K562 (cell line): ENCODE data around the gene YPEL5.

Experiments
- ADNP ChIP-seq: fragments of 200-800 bp; sonication (Bioruptor generic); IDR thresholded peaks from 2 replicates; pipeline ENCODE4 v1.6.1; 2016; ENCODE audit warnings: missing genetic modification characterization, missing compliant biosample characterization
- NRF1 ChIP-seq, 2 experiments: fragments of 450-650 bp; IDR thresholded peaks in 1 of 2; conservative IDR thresholded peaks in 1 of 2; 2 replicates each; pipeline ENCODE4 v1.6.1; 2014; ENCODE audit warnings: mild to moderate bottlenecking in 2 of 2
- TEAD1 ChIP-seq, 2 experiments: fragments of 450-650 bp in 1 of 2; sonication (generic) in 1 of 2; formaldehyde crosslinking; IDR thresholded peaks; 2 replicates each; pipeline versions ENCODE4 v1.4.0 to v1.8.0; 2020 to 2022; ENCODE audit warnings: mild to moderate bottlenecking in 2 of 2, missing genetic modification reagents in 1 of 2
- ZBTB33 ChIP-seq: sonication (generic); formaldehyde crosslinking; IDR thresholded peaks from 2 replicates; pipeline ENCODE4 v1.8.1; 2023; ENCODE audit warnings: mild to moderate bottlenecking, missing genetic modification reagents
- ZBTB43 ChIP-seq: sonication (generic); formaldehyde crosslinking; IDR thresholded peaks from 2 replicates; pipeline ENCODE4 v1.8.0; 2023; ENCODE audit warnings: mild to moderate bottlenecking, missing genetic modification reagents
- ZNF644 ChIP-seq: fragments of 200-800 bp; sonication (Bioruptor generic); IDR thresholded peaks from 2 replicates; pipeline ENCODE4 v1.6.1; 2016; ENCODE audit warnings: low read depth, missing genetic modification characterization, missing compliant biosample characterization
- TF ChIP-seq, protein P1 (sequence below): fragments of 250-450 bp; sonication (Bioruptor Pico); IDR thresholded peaks from 2 replicates; pipeline ENCODE4 v1.4.0; 2020; ENCODE audit warnings: mild to moderate bottlenecking, moderate library complexity
- TF ChIP-seq, protein P2 (sequence below): sonication (generic); formaldehyde crosslinking; IDR thresholded peaks from 2 replicates; pipeline ENCODE4 v1.8.1; 2022; ENCODE audit warnings: missing genetic modification reagents

DNA sequence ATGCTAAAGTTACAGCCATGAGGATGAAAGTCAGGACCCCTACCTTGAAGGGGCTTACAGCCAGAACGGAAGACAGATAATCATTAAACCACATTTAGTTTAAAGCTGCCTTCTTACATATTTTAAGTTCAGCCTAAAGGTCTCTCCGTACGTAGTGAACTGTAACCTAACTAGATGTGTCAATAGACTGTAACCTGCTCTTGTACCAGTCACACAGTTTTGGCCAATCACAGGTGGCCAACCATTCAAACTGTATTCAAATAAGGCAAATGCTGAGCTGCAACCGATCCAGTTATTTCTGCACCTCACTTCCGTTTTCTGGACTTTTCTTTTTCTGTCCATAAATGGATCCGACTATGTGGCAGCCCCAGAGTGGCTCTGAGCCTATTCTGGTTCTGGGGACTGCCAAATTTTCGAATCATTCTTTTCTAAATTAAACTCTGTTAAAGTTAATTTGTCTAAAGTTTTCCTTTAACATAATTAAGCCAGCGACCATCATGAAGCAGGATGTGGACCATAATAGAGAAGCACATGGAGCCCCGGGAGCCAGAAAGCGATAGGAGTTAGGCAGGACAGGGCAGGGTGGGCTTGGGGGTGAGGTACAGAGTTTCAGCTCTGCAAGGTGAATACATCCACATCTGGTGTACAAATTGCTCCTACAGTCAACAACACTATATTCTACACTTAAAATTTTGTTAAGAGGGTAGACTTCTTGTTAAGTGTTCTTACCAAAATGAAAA is 48.4 kb upstream of the YPEL5 start:
- no peak for TF ChIP-seq ZBTB33 (CRISPR knock-in tag)
- no peak for TF ChIP-seq ZNF644 (tag)
- TF ChIP-seq ZBTB43 (CRISPR knock-in tag) = no peak
- TF ChIP-seq ADNP (tag) = no peak
- TF ChIP-seq NRF1 (conservative IDR thresholded peaks at IDR 0.05 in 1 of 2, IDR thresholded peaks at IDR 0.05 in 1 of 2) = no peak
- no peak for TF ChIP-seq TEAD1 (CRISPR knock-in tag; IDR thresholded peaks at IDR 0.05)
- TF ChIP-seq, protein P1, sequence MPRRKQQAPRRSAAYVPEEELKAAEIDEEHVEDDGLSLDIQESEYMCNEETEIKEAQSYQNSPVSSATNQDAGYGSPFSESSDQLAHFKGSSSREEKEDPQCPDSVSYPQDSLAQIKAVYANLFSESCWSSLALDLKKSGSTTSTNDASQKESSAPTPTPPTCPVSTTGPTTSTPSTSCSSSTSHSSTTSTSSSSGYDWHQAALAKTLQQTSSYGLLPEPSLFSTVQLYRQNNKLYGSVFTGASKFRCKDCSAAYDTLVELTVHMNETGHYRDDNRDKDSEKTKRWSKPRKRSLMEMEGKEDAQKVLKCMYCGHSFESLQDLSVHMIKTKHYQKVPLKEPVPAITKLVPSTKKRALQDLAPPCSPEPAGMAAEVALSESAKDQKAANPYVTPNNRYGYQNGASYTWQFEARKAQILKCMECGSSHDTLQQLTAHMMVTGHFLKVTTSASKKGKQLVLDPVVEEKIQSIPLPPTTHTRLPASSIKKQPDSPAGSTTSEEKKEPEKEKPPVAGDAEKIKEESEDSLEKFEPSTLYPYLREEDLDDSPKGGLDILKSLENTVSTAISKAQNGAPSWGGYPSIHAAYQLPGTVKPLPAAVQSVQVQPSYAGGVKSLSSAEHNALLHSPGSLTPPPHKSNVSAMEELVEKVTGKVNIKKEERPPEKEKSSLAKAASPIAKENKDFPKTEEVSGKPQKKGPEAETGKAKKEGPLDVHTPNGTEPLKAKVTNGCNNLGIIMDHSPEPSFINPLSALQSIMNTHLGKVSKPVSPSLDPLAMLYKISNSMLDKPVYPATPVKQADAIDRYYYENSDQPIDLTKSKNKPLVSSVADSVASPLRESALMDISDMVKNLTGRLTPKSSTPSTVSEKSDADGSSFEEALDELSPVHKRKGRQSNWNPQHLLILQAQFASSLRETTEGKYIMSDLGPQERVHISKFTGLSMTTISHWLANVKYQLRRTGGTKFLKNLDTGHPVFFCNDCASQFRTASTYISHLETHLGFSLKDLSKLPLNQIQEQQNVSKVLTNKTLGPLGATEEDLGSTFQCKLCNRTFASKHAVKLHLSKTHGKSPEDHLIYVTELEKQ = no peak
- TF ChIP-seq, protein P2, sequence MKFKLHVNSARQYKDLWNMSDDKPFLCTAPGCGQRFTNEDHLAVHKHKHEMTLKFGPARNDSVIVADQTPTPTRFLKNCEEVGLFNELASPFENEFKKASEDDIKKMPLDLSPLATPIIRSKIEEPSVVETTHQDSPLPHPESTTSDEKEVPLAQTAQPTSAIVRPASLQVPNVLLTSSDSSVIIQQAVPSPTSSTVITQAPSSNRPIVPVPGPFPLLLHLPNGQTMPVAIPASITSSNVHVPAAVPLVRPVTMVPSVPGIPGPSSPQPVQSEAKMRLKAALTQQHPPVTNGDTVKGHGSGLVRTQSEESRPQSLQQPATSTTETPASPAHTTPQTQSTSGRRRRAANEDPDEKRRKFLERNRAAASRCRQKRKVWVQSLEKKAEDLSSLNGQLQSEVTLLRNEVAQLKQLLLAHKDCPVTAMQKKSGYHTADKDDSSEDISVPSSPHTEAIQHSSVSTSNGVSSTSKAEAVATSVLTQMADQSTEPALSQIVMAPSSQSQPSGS (CRISPR knock-in tag) = no peak
